Keratinocyte (primary cell): ENCODE measurements around the gene AAGAB. TPM values are rescaled to one million over a fixed set of nuclear protein-coding genes. Genes with fewer than 3 reads are reported as not detected.

Experiments
- DNase-seq: peaks from one replicate; pipeline ENCODE4 v3.0.0-alpha.2; 2011; ENCODE audit warnings: low read depth, missing footprints, low spot score
- FAIRE-seq: peaks from 2 replicates; lab custom pipeline; 2011; peaks lifted over from hg19 to GRCh38; lab: Jason Lieb, UNC
- H2AFZ ChIP-seq: 2 replicates; pipeline ENCODE4 v1.6.0; 2012; ENCODE audit warnings: low read length, control low read depth, inconsistent platforms; ENCODE audit not compliant: control insufficient read depth
- H3K27ac ChIP-seq: 2 replicates; pipeline ENCODE4 v1.5.1; 2011; ENCODE audit warnings: low read length; ENCODE audit not compliant: control insufficient read depth, insufficient read depth
- H3K27me3 ChIP-seq: 3 replicates; pipeline ENCODE4 v1.6.0; 2011; ENCODE audit warnings: low read length; ENCODE audit not compliant: control insufficient read depth, insufficient read depth; ENCODE audit errors: extremely low read depth
- H3K36me3 ChIP-seq, 2 experiments: 2 replicates in 1 of 2; 3 replicates in 1 of 2; pipeline ENCODE4 v1.5.1; 2011; ENCODE audit warnings: low read length in 2 of 2, mild to moderate bottlenecking in 1 of 2; ENCODE audit not compliant: control insufficient read depth in 2 of 2, insufficient read depth in 2 of 2; ENCODE audit errors: extremely low read depth in 1 of 2
- H3K4me1 ChIP-seq: 3 replicates; pipeline ENCODE4 v1.5.1; 2011; ENCODE audit warnings: low read length; ENCODE audit not compliant: control insufficient read depth, insufficient read depth; ENCODE audit errors: extremely low read depth
- H3K4me2 ChIP-seq: 3 replicates; pipeline ENCODE4 v1.6.0; 2011; ENCODE audit warnings: low read depth, low read length; ENCODE audit not compliant: control insufficient read depth, insufficient read depth; ENCODE audit errors: extremely low read depth
- H3K4me3 ChIP-seq, 3 experiments: fragments of 200-600 bp in 1 of 3; sonication (generic) in 1 of 3; 2 replicates in 2 of 3; 3 replicates in 1 of 3; pipeline ENCODE4 v1.5.1; 2011 to 2016; ENCODE audit warnings: low read length in 3 of 3, mild to moderate bottlenecking in 3 of 3, control low read depth in 2 of 3, inconsistent platforms in 1 of 3, low read depth in 1 of 3, mixed read lengths in 1 of 3, mixed run types in 1 of 3, moderate library complexity in 1 of 3; ENCODE audit not compliant: control insufficient read depth in 2 of 3, insufficient read depth in 2 of 3; ENCODE audit errors: extremely low read depth in 1 of 3
- H3K79me2 ChIP-seq: 2 replicates; pipeline ENCODE4 v1.6.0; 2012; ENCODE audit warnings: low read length; ENCODE audit not compliant: control insufficient read depth, insufficient read depth
- H3K9ac ChIP-seq: 3 replicates; pipeline ENCODE4 v1.6.0; 2011; ENCODE audit warnings: low read length; ENCODE audit not compliant: control insufficient read depth, insufficient read depth; ENCODE audit errors: extremely low read depth
- H3K9me1 ChIP-seq: 3 replicates; pipeline ENCODE4 v1.6.0; 2011; ENCODE audit warnings: low read length; ENCODE audit not compliant: control insufficient read depth, insufficient read depth; ENCODE audit errors: extremely low read depth
- H3K9me3 ChIP-seq: 2 replicates; pipeline ENCODE4 v1.5.1; 2012; ENCODE audit warnings: low read depth, low read length; ENCODE audit not compliant: control insufficient read depth
- H4K20me1 ChIP-seq: 3 replicates; pipeline ENCODE4 v1.6.0; 2011; ENCODE audit warnings: low read length; ENCODE audit not compliant: control insufficient read depth, insufficient read depth; ENCODE audit errors: extremely low read depth
- EZH2 ChIP-seq: IDR thresholded peaks from one replicate; pipeline ENCODE4 v1.6.1; 2012; ENCODE audit warnings: inconsistent platforms, mild to moderate bottlenecking, low read length, moderate library complexity
- dilution Hi-C: fragments of 300-500 bp; cut with MboI; formaldehyde crosslinking; loops from one replicate; pipeline ENCODE4 v1.7.0; 2020; ENCODE audit warnings: low sequenced_read_pairs; ENCODE audit not compliant: extremely low pct_ligation_motif_present
- polyA plus RNA-seq, 5 experiments: library from polyadenylated mRNA; depleted of rRNA in 3 of 5; stranded (reverse) in 3 of 5; stranded (forward) in 1 of 5; unstranded in 1 of 5; fragments of >200 nt; gene quantifications; 1 replicate in 1 of 5; 2 replicates in 3 of 5; 3 replicates in 1 of 5; pipeline versions ENCODE4 v1.2.1 to v1.2.3, GENCODE V29; 2011 to 2012; ENCODE audit warnings: missing spikeins in 2 of 5, low read depth in 1 of 5, low replicate concordance in 1 of 5
- TF ChIP-seq, protein P1 (sequence below), 3 experiments: IDR thresholded peaks in 1 of 3; conservative IDR thresholded peaks in 1 of 3; optimal IDR thresholded peaks in 1 of 3; 2 replicates in 2 of 3; 3 replicates in 1 of 3; pipeline versions ENCODE3 to v1.5.1; 2011; ENCODE audit warnings: low read length in 3 of 3, mild to moderate bottlenecking in 3 of 3, moderate library complexity in 2 of 3, control low read depth in 1 of 3, inconsistent platforms in 1 of 3; ENCODE audit not compliant: insufficient read depth in 2 of 3; ENCODE audit errors: extremely low read depth in 1 of 3

AAGAB gene
- polyA plus RNA-seq, 1 donor (not counting 4 experiments of a cell fraction or from before 2014, with no cell fraction given) = 82.7 TPM

GRCh38 chr15:67199391-67199790 is 55.1 kb downstream of the AAGAB start:
- Histone ChIP-seq H3K27me3 (no peaks in the 10 kb centered on the region), H3K27ac (no peak overlapping the region), H3K9me3 (no peaks in the 10 kb centered on the region), H3K4me3 (no peak overlapping the region), H3K4me2 (no peak overlapping the region), H3K9me1 (no peaks in the 10 kb centered on the region), H3K9ac (no peak overlapping the region), H4K20me1 (no peaks in the 10 kb centered on the region), H3K36me3 (peaks cover 10 to 16% of the 10 kb centered on the region in 2 experiments), H3K4me1 (no peaks in the 10 kb centered on the region), H2AFZ (no peak overlapping the region), H3K79me2 (no peaks in the 10 kb centered on the region)
- DNase-seq (no peak), FAIRE-seq (no peak)
- TF ChIP-seq EZH2 = no peak
- TF ChIP-seq, protein P1, sequence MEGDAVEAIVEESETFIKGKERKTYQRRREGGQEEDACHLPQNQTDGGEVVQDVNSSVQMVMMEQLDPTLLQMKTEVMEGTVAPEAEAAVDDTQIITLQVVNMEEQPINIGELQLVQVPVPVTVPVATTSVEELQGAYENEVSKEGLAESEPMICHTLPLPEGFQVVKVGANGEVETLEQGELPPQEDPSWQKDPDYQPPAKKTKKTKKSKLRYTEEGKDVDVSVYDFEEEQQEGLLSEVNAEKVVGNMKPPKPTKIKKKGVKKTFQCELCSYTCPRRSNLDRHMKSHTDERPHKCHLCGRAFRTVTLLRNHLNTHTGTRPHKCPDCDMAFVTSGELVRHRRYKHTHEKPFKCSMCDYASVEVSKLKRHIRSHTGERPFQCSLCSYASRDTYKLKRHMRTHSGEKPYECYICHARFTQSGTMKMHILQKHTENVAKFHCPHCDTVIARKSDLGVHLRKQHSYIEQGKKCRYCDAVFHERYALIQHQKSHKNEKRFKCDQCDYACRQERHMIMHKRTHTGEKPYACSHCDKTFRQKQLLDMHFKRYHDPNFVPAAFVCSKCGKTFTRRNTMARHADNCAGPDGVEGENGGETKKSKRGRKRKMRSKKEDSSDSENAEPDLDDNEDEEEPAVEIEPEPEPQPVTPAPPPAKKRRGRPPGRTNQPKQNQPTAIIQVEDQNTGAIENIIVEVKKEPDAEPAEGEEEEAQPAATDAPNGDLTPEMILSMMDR (optimal IDR thresholded peaks at IDR 0.05 in 1 of 3, IDR thresholded peaks at IDR 0.05 in 1 of 3, conservative IDR thresholded peaks at IDR 0.05 in 1 of 3; ENCODE audit: extremely low read depth in 1 of 3, insufficient read depth in 2 of 3, low read length in 3 of 3) = no peak
- dilution Hi-C loops = no loop called here

- H3K9me1 ChIP-seq = no peaks in the 10 kb centered on the region
- H3K9ac ChIP-seq = no peak overlapping the region
- no peak overlapping the region for H3K4me2 ChIP-seq
- no peaks in the 10 kb centered on the region for H4K20me1 ChIP-seq
- no peak overlapping the region for H3K4me3 ChIP-seq
- H3K36me3 ChIP-seq = peaks cover 12 to 17% of the 10 kb centered on the region in 2 experiments
- no peaks in the 10 kb centered on the region for H3K27me3 ChIP-seq
- no peaks in the 10 kb centered on the region for H3K9me3 ChIP-seq
- DNase-seq (no peak), FAIRE-seq (no peak)
- H3K4me1 ChIP-seq = no peaks in the 10 kb centered on the region
- no peak overlapping the region for H2AFZ ChIP-seq
- dilution Hi-C loops = no loop called here
- no peak overlapping the region for H3K27ac ChIP-seq
- H3K79me2 ChIP-seq = no peaks in the 10 kb centered on the region
- TF ChIP-seq, protein P1 (optimal IDR thresholded peaks at IDR 0.05 in 1 of 3, IDR thresholded peaks at IDR 0.05 in 1 of 3, conservative IDR thresholded peaks at IDR 0.05 in 1 of 3; ENCODE audit: extremely low read depth in 1 of 3, insufficient read depth in 2 of 3, low read length in 3 of 3) = no peak
- no peak for TF ChIP-seq EZH2
These were observed 56.2 kb downstream of the AAGAB start for GRCh38 chr15:67198157-67198754.
